ENCODE data around the gene BAHCC1.
A peak's percentile ranks its signal among the peaks of the same experiment; 100 is the strongest.

Gene BAHCC1

GRCh38 chr17:81397314-81398175, 2.3 kb downstream of the BAHCC1 start (continued):
- TF ChIP-seq PRDM6 (tag by site-specific recombination; IDR thresholded peaks at IDR 0.05) = peak; percentile 65
- TF ChIP-seq ZNF169 (tag by site-specific recombination; IDR thresholded peaks at IDR 0.05) = no peak
- TF ChIP-seq ZNF18 (tag by site-specific recombination; IDR thresholded peaks at IDR 0.05) = no peak
- TF ChIP-seq ZNF513 (tag by site-specific recombination; IDR thresholded peaks at IDR 0.05) = no peak
- no peak for TF ChIP-seq ZNF510 (tag by site-specific recombination; IDR thresholded peaks at IDR 0.05; ENCODE audit: insufficient replicate concordance)
- TF ChIP-seq ZSCAN4 (tag by site-specific recombination; IDR thresholded peaks at IDR 0.05) = no peak
- TF ChIP-seq ZNF449 (tag by site-specific recombination; IDR thresholded peaks at IDR 0.05) = no peak
- TF ChIP-seq ZNF654 (tag by site-specific recombination; IDR thresholded peaks at IDR 0.05; ENCODE audit: low read depth) = no peak
- TF ChIP-seq OSR2 (tag by site-specific recombination; IDR thresholded peaks at IDR 0.05) = no peak
- no peak for TF ChIP-seq ZNF473 (tag by site-specific recombination; IDR thresholded peaks at IDR 0.05)
- no peak for TF ChIP-seq ZNF335 (tag by site-specific recombination; conservative IDR thresholded peaks at IDR 0.05)
- TF ChIP-seq ZNF146 (tag by site-specific recombination; IDR thresholded peaks at IDR 0.05) = no peak
- peak; percentile 91 for TF ChIP-seq FEZF1 (tag by site-specific recombination; IDR thresholded peaks at IDR 0.05)
- TF ChIP-seq INSM2 (tag by site-specific recombination; IDR thresholded peaks at IDR 0.05) = 0 out of 2 replicates have a peak, but pooled peaks have one; percentile 27
- peak; percentile 63; the same call in 1 of the 2 replicates for TF ChIP-seq SCRT2 (tag by site-specific recombination; IDR thresholded peaks at IDR 0.05)
- no peak for TF ChIP-seq ZBTB21 (tag by site-specific recombination; IDR thresholded peaks at IDR 0.05)
- no peak for TF ChIP-seq ZNF280D (tag by site-specific recombination; IDR thresholded peaks at IDR 0.05)
- TF ChIP-seq KLF7 (tag by site-specific recombination; IDR thresholded peaks at IDR 0.05; ENCODE audit: borderline replicate concordance) = no peak
- TF ChIP-seq ZNF350 (tag by site-specific recombination; IDR thresholded peaks at IDR 0.05) = no peak
- no peak for TF ChIP-seq ZNF211 (tag by site-specific recombination; IDR thresholded peaks at IDR 0.05; ENCODE audit: low read depth)
- no peak for TF ChIP-seq ZNF391 (tag by site-specific recombination; IDR thresholded peaks at IDR 0.05; ENCODE audit: borderline replicate concordance, low read depth)
- no peak for TF ChIP-seq ZNF580 (tag by site-specific recombination; IDR thresholded peaks at IDR 0.05)
- TF ChIP-seq KLF16 (tag by site-specific recombination; IDR thresholded peaks at IDR 0.05) = no peak

Data from HEK293 (cell line).